HepG2 (cell line): ENCODE data around the gene CCNL1. TPM values are rescaled to one million over a fixed set of nuclear protein-coding genes. Genes with fewer than 3 reads are reported as not detected.
A peak's percentile ranks its signal among the peaks of the same experiment; 100 is the strongest.

Experiments used
- ARID2 ChIP-seq: sonication (generic); formaldehyde crosslinking; IDR thresholded peaks from 2 replicates; pipeline ENCODE4 v1.8.1; 2022; ENCODE audit warnings: mild to moderate bottlenecking, missing genetic modification reagents, borderline replicate concordance
- ARNT2 ChIP-seq: sonication (generic); formaldehyde crosslinking; IDR thresholded peaks from 2 replicates; pipeline ENCODE4 v1.8.0; 2022; ENCODE audit warnings: mild to moderate bottlenecking, low read depth, missing genetic modification reagents, moderate library complexity
- HNF1B ChIP-seq: sonication (generic); formaldehyde crosslinking; IDR thresholded peaks from 2 replicates; pipeline ENCODE4 v1.5.1; 2020; ENCODE audit warnings: mild to moderate bottlenecking, moderate library complexity, missing genetic modification reagents
- HNRNPK ChIP-seq: fragments of 200-400 bp; formaldehyde crosslinking; IDR thresholded peaks from 2 replicates; pipeline ENCODE4 v1.6.1; 2018; ENCODE audit warnings: low read length, low read depth, moderate library complexity, mild to moderate bottlenecking; ENCODE audit not compliant: poor library complexity, severe bottlenecking
- KLF9 ChIP-seq: IDR thresholded peaks from 2 replicates; pipeline ENCODE4 v1.6.1; 2016; ENCODE audit warnings: low read depth
- LRRFIP1 ChIP-seq: sonication (generic); formaldehyde crosslinking; conservative IDR thresholded peaks from 2 replicates; pipeline ENCODE4 v1.4.0; 2020; ENCODE audit warnings: missing genetic modification reagents
- MIER2 ChIP-seq: IDR thresholded peaks from 2 replicates; pipeline ENCODE4 v1.6.1; 2016; ENCODE audit warnings: missing biosample characterization, missing genetic modification reagents
- NFE2L1 ChIP-seq: sonication (generic); formaldehyde crosslinking; IDR thresholded peaks from 2 replicates; pipeline ENCODE4 v1.4.0; 2020; ENCODE audit warnings: missing genetic modification reagents, mild to moderate bottlenecking, borderline replicate concordance
- TEAD2 ChIP-seq: sonication (generic); formaldehyde crosslinking; IDR thresholded peaks from 2 replicates; pipeline ENCODE4 v1.9.0; 2021; ENCODE audit warnings: missing genetic modification reagents
- ZFP36 ChIP-seq: fragments of 150-350 bp; IDR thresholded peaks from 2 replicates; pipeline ENCODE4 v1.6.1; 2018; ENCODE audit warnings: borderline replicate concordance, low read length, low read depth; ENCODE audit not compliant: partially characterized antibody
- ZNF326 ChIP-seq: sonication (generic); formaldehyde crosslinking; IDR thresholded peaks from 2 replicates; pipeline ENCODE4 v1.4.0; 2020; ENCODE audit warnings: missing genetic modification reagents, borderline replicate concordance
- ZNF382 ChIP-seq: sonication (generic); formaldehyde crosslinking; IDR thresholded peaks from 2 replicates; pipeline ENCODE4 v1.5.0; 2020; ENCODE audit warnings: missing genetic modification reagents, mild to moderate bottlenecking, borderline replicate concordance
- ZNF468 ChIP-seq: sonication (generic); formaldehyde crosslinking; IDR thresholded peaks from 2 replicates; pipeline ENCODE4 v1.8.0; 2022; ENCODE audit warnings: mild to moderate bottlenecking, moderate library complexity, missing genetic modification reagents
- ZNF768 ChIP-seq: sonication (generic); formaldehyde crosslinking; IDR thresholded peaks from 2 replicates; pipeline ENCODE4 v1.4.0; 2020; ENCODE audit warnings: missing genetic modification reagents
- polyA plus RNA-seq, 8 experiments: library from polyadenylated mRNA; depleted of rRNA in 3 of 8; stranded (reverse) in 7 of 8; unstranded in 1 of 8; fragments of >200 nt; fragmentation: Illumina TruSeq in 4 of 8; extraction: Trizol in 4 of 8; gene quantifications; 2 replicates each; pipeline versions ENCODE4 v1.2.1 to v1.2.3, GENCODE V29; 2011 to 2016; ENCODE audit warnings: low read depth in 4 of 8, missing spikeins in 1 of 8, mixed read lengths in 1 of 8; ENCODE audit not compliant: insufficient read depth in 1 of 8
- total RNA-seq, 5 experiments: library from RNA; depleted of rRNA; stranded (reverse); fragments of >200 nt; fragmentation: Illumina TruSeq; extraction: Trizol; gene quantifications; 2 replicates each; pipeline ENCODE4 v1.2.3, GENCODE V29; 2016; ENCODE audit warnings: low read depth in 1 of 5
- TF ChIP-seq, protein P1 (sequence below): sonication (generic); formaldehyde crosslinking; IDR thresholded peaks from 2 replicates; pipeline ENCODE4 v1.8.0; 2022; ENCODE audit warnings: low read depth, missing genetic modification reagents
- TF ChIP-seq, protein P2 (sequence below): sonication (generic); formaldehyde crosslinking; IDR thresholded peaks from 2 replicates; pipeline ENCODE4 v1.8.1; 2022; ENCODE audit warnings: low read depth, mild to moderate bottlenecking, missing genetic modification reagents
- TF ChIP-seq, protein P3 (sequence below): sonication (generic); formaldehyde crosslinking; IDR thresholded peaks from 2 replicates; pipeline ENCODE4 v1.4.0; 2020; ENCODE audit warnings: missing genetic modification reagents

The CCNL1 gene
- total and polyA plus RNA-seq, 2 of the 13 experiments (the other 11 are each of a cell fraction or from before 2014, with no cell fraction given), result 151 to 303 TPM

GRCh38 chr3:157174649-157175498 lies 14.9 kb upstream of the CCNL1 start (continued):
- 0 out of 2 replicates have a peak, but pooled peaks have one; percentile 38 for TF ChIP-seq TEAD2 (CRISPR knock-in tag)
- TF ChIP-seq, protein P1, sequence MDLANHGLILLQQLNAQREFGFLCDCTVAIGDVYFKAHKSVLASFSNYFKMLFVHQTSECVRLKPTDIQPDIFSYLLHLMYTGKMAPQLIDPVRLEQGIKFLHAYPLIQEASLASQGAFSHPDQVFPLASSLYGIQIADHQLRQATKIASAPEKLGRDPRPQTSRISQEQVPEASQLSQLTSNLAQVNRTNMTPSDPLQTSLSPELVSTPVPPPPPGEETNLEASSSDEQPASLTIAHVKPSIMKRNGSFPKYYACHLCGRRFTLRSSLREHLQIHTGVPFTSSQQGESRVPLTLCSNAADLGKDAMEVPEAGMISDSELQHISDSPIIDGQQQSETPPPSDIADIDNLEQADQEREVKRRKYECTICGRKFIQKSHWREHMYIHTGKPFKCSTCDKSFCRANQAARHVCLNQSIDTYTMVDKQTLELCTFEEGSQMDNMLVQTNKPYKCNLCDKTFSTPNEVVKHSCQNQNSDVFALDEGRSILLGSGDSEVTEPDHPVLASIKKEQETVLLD (CRISPR knock-in tag), result peak; percentile 85
- TF ChIP-seq ZNF382 (CRISPR knock-in tag), result no peak
- TF ChIP-seq, protein P2, sequence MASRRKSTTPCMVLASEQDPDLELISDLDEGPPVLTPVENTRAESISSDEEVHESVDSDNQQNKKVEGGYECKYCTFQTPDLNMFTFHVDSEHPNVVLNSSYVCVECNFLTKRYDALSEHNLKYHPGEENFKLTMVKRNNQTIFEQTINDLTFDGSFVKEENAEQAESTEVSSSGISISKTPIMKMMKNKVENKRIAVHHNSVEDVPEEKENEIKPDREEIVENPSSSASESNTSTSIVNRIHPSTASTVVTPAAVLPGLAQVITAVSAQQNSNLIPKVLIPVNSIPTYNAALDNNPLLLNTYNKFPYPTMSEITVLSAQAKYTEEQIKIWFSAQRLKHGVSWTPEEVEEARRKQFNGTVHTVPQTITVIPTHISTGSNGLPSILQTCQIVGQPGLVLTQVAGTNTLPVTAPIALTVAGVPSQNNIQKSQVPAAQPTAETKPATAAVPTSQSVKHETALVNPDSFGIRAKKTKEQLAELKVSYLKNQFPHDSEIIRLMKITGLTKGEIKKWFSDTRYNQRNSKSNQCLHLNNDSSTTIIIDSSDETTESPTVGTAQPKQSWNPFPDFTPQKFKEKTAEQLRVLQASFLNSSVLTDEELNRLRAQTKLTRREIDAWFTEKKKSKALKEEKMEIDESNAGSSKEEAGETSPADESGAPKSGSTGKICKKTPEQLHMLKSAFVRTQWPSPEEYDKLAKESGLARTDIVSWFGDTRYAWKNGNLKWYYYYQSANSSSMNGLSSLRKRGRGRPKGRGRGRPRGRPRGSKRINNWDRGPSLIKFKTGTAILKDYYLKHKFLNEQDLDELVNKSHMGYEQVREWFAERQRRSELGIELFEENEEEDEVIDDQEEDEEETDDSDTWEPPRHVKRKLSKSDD, result peak; percentile 87; the same call in 1 of the 2 replicates
- TF ChIP-seq MIER2 (CRISPR knock-in tag), result peak; percentile 87
- no peak for TF ChIP-seq ZNF326 (CRISPR knock-in tag)
- TF ChIP-seq, protein P3, sequence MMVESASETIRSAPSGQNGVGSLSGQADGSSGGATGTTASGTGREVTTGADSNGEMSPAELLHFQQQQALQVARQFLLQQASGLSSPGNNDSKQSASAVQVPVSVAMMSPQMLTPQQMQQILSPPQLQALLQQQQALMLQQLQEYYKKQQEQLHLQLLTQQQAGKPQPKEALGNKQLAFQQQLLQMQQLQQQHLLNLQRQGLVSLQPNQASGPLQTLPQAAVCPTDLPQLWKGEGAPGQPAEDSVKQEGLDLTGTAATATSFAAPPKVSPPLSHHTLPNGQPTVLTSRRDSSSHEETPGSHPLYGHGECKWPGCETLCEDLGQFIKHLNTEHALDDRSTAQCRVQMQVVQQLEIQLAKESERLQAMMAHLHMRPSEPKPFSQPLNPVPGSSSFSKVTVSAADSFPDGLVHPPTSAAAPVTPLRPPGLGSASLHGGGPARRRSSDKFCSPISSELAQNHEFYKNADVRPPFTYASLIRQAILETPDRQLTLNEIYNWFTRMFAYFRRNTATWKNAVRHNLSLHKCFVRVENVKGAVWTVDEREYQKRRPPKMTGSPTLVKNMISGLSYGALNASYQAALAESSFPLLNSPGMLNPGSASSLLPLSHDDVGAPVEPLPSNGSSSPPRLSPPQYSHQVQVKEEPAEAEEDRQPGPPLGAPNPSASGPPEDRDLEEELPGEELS (CRISPR knock-in tag), result peak; percentile 79
- peak; percentile 92; the same call in 1 of the 2 replicates for TF ChIP-seq ARID2 (CRISPR knock-in tag)
- TF ChIP-seq LRRFIP1, result no peak
- TF ChIP-seq KLF9 (CRISPR knock-in tag), result peak; percentile 65; the same call in 1 of the 2 replicates
- no peak for TF ChIP-seq NFE2L1 (CRISPR knock-in tag)
- peak; percentile 66 for TF ChIP-seq ZNF768 (CRISPR knock-in tag)
- no peak for TF ChIP-seq ZFP36
- TF ChIP-seq ARNT2 (CRISPR knock-in tag), result peak; percentile 73; the same call in 1 of the 2 replicates
- TF ChIP-seq HNF1B (CRISPR knock-in tag), result peak; percentile 94; the same call in 1 of the 2 replicates
- TF ChIP-seq HNRNPK, result no peak
- TF ChIP-seq ZNF468, result no peak
